ENCODE data around the gene BATF2. TPM values are rescaled to one million over a fixed set of nuclear protein-coding genes. Genes with fewer than 3 reads are reported as not detected.

Gene BATF2
- total and polyA plus RNA-seq, 8 donors = 0.73 to 29.5 (median 3.4) TPM; not detected in 1

GRCh38 chr11:65021003-65021402 lies 24.2 kb upstream of the BATF2 start:
- no peak for DNase-seq
- TF ChIP-seq EP300 (IDR thresholded peaks at IDR 0.05) (no peak), POLR2AphosphoS5 (IDR thresholded peaks at IDR 0.05) (no peak), CTCF (IDR thresholded peaks at IDR 0.05) (no peak), POLR2A (IDR thresholded peaks at IDR 0.05) (no peak)
- Histone ChIP-seq H3K27ac (no peak overlapping the region), H3K4me3 (no peak overlapping the region), H3K36me3 (peaks cover 4 to 52% (median 46%) of the 10 kb centered on the region in 4 donors), H3K27me3 (no peaks in the 10 kb centered on the region), H3K9me3 (no peaks in the 10 kb centered on the region), H3K4me1 (peaks cover 0 to 9% (median 3%) of the 10 kb centered on the region in 4 donors)
- 73 to 86% (median 78%) methylated on average over 3 of the region's 3 CpGs for WGBS, 5 donors
- intact Hi-C loops (cut with DNase I; ENCODE audit: low total_unique reads) = no loop called here

- H3K36me3 ChIP-seq = peaks cover 4 to 52% (median 46%) of the 10 kb centered on the region in 4 donors
- TF ChIP-seq POLR2A (IDR thresholded peaks at IDR 0.05) (no peak), EP300 (IDR thresholded peaks at IDR 0.05) (no peak), CTCF (IDR thresholded peaks at IDR 0.05) (no peak)
- no peak overlapping the region for H3K4me3 ChIP-seq
- H3K4me1 ChIP-seq = peaks cover 6 to 20% (median 15%) of the 10 kb centered on the region in 4 donors
- H3K27me3 ChIP-seq = no peaks in the 10 kb centered on the region
- intact Hi-C loops (cut with DNase I; ENCODE audit: low total_unique reads) = no loop called here
- WGBS, 5 donors = 80 to 92% (median 89%) methylated on average over 6 to 7 of the region's 7 CpGs
- H3K27ac ChIP-seq = no peak overlapping the region
- DNase-seq = no peak
- H3K9me3 ChIP-seq = no peaks in the 10 kb centered on the region
Measured at GRCh38 chr11:65019824-65020223, 23.1 kb upstream of the BATF2 start.

GRCh38 chr11:65017937-65018336 lies 21.2 kb upstream of the BATF2 start:
- intact Hi-C loops (cut with DNase I; ENCODE audit: low total_unique reads) = no loop called here
- no peak for TF ChIP-seq POLR2AphosphoS5 (IDR thresholded peaks at IDR 0.05)
- no peak for TF ChIP-seq POLR2A (IDR thresholded peaks at IDR 0.05)
- no peak for TF ChIP-seq EP300 (IDR thresholded peaks at IDR 0.05)
- TF ChIP-seq CTCF (IDR thresholded peaks at IDR 0.05) = no peak
- H3K4me1 ChIP-seq = peaks cover 12 to 29% (median 26%) of the 10 kb centered on the region in 4 donors
- 94 to 100% (median 97%) methylated on average over 6 of the region's 6 CpGs for WGBS, 5 donors
- no peak overlapping the region for H3K27ac ChIP-seq
- no peaks in the 10 kb centered on the region for H3K27me3 ChIP-seq
- DNase-seq = no peak
- H3K9me3 ChIP-seq = no peaks in the 10 kb centered on the region
- H3K4me3 ChIP-seq = no peak overlapping the region
- peaks cover 4 to 51% (median 46%) of the 10 kb centered on the region in 4 donors for H3K36me3 ChIP-seq

- no peak overlapping the region for H3K27ac ChIP-seq
- H3K36me3 ChIP-seq = peaks cover 4 to 42% (median 37%) of the 10 kb centered on the region in 4 donors
- intact Hi-C loops (cut with DNase I; ENCODE audit: low total_unique reads) = no loop called here
- H3K9me3 ChIP-seq = no peaks in the 10 kb centered on the region
- no peak overlapping the region for H3K4me3 ChIP-seq
- peaks cover 12 to 32% (median 29%) of the 10 kb centered on the region in 4 donors for H3K4me1 ChIP-seq
- WGBS, 5 donors = 77 to 90% (median 87%) methylated on average over 4 of the region's 4 CpGs
- H3K27me3 ChIP-seq = no peaks in the 10 kb centered on the region
- DNase-seq = no peak
- TF ChIP-seq EP300 (IDR thresholded peaks at IDR 0.05) (no peak), POLR2A (IDR thresholded peaks at IDR 0.05) (no peak), POLR2AphosphoS5 (IDR thresholded peaks at IDR 0.05) (no peak), CTCF (IDR thresholded peaks at IDR 0.05) (no peak)
Measured at GRCh38 chr11:65016705-65017104, 19.9 kb upstream of the BATF2 start.
